ENCODE data around the gene AP3D1. TPM values are rescaled to one million over a fixed set of nuclear protein-coding genes. Genes with fewer than 3 reads are reported as not detected.

Gene AP3D1
- total and polyA plus RNA-seq, 4 donors, result 21.7 to 79.8 (median 59.6) TPM

DNA sequence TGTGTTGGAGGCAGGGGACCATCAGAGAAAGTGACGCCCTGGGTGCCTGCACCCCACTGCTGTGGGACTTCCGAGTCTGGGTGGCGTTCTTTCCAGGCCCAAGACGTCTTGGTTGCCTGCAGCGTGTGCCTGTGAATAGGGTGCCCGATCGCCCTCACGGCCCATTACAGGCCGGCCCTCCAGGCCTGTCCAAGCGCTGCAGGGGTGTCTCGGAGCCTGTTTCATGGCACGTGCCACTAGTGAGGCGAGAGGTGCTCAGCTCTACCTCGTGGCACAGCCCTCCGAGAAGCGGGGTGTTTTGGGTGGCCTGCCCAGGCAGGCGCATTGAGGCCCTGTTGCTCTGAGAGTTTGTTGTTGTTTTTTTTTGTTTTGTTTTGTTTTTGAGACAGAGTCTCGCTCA is 42.4 kb upstream of the AP3D1 start:
- TF ChIP-seq, protein P1, sequence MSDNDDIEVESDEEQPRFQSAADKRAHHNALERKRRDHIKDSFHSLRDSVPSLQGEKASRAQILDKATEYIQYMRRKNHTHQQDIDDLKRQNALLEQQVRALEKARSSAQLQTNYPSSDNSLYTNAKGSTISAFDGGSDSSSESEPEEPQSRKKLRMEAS (IDR thresholded peaks at IDR 0.05), result no peak
- no peak for TF ChIP-seq JUND (IDR thresholded peaks at IDR 0.05)
- TF ChIP-seq YY1 (IDR thresholded peaks at IDR 0.05), result no peak
- TF ChIP-seq RAD21 (IDR thresholded peaks at IDR 0.05), result no peak
- no peak for TF ChIP-seq HNF4G (IDR thresholded peaks at IDR 0.05)
- no peak for TF ChIP-seq TAF1 (conservative IDR thresholded peaks at IDR 0.05)
- no peak for TF ChIP-seq GABPA (IDR thresholded peaks at IDR 0.05 in 1 of 2, conservative IDR thresholded peaks at IDR 0.05 in 1 of 2)
- TF ChIP-seq, protein P2, sequence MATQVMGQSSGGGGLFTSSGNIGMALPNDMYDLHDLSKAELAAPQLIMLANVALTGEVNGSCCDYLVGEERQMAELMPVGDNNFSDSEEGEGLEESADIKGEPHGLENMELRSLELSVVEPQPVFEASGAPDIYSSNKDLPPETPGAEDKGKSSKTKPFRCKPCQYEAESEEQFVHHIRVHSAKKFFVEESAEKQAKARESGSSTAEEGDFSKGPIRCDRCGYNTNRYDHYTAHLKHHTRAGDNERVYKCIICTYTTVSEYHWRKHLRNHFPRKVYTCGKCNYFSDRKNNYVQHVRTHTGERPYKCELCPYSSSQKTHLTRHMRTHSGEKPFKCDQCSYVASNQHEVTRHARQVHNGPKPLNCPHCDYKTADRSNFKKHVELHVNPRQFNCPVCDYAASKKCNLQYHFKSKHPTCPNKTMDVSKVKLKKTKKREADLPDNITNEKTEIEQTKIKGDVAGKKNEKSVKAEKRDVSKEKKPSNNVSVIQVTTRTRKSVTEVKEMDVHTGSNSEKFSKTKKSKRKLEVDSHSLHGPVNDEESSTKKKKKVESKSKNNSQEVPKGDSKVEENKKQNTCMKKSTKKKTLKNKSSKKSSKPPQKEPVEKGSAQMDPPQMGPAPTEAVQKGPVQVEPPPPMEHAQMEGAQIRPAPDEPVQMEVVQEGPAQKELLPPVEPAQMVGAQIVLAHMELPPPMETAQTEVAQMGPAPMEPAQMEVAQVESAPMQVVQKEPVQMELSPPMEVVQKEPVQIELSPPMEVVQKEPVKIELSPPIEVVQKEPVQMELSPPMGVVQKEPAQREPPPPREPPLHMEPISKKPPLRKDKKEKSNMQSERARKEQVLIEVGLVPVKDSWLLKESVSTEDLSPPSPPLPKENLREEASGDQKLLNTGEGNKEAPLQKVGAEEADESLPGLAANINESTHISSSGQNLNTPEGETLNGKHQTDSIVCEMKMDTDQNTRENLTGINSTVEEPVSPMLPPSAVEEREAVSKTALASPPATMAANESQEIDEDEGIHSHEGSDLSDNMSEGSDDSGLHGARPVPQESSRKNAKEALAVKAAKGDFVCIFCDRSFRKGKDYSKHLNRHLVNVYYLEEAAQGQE (IDR thresholded peaks at IDR 0.05), result no peak
- TF ChIP-seq, protein P3, sequence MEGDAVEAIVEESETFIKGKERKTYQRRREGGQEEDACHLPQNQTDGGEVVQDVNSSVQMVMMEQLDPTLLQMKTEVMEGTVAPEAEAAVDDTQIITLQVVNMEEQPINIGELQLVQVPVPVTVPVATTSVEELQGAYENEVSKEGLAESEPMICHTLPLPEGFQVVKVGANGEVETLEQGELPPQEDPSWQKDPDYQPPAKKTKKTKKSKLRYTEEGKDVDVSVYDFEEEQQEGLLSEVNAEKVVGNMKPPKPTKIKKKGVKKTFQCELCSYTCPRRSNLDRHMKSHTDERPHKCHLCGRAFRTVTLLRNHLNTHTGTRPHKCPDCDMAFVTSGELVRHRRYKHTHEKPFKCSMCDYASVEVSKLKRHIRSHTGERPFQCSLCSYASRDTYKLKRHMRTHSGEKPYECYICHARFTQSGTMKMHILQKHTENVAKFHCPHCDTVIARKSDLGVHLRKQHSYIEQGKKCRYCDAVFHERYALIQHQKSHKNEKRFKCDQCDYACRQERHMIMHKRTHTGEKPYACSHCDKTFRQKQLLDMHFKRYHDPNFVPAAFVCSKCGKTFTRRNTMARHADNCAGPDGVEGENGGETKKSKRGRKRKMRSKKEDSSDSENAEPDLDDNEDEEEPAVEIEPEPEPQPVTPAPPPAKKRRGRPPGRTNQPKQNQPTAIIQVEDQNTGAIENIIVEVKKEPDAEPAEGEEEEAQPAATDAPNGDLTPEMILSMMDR (IDR thresholded peaks at IDR 0.05; ENCODE audit: low read depth, low read length, missing input control), result no peak
- TF ChIP-seq FOXA1 (IDR thresholded peaks at IDR 0.05), result no peak
- TF ChIP-seq, protein P4, sequence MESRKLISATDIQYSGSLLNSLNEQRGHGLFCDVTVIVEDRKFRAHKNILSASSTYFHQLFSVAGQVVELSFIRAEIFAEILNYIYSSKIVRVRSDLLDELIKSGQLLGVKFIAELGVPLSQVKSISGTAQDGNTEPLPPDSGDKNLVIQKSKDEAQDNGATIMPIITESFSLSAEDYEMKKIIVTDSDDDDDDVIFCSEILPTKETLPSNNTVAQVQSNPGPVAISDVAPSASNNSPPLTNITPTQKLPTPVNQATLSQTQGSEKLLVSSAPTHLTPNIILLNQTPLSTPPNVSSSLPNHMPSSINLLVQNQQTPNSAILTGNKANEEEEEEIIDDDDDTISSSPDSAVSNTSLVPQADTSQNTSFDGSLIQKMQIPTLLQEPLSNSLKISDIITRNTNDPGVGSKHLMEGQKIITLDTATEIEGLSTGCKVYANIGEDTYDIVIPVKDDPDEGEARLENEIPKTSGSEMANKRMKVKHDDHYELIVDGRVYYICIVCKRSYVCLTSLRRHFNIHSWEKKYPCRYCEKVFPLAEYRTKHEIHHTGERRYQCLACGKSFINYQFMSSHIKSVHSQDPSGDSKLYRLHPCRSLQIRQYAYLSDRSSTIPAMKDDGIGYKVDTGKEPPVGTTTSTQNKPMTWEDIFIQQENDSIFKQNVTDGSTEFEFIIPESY (IDR thresholded peaks at IDR 0.05), result no peak
- no peak for TF ChIP-seq EGR1 (IDR thresholded peaks at IDR 0.05; ENCODE audit: low read depth in 2 of 2)
- no peak for TF ChIP-seq RXRA (IDR thresholded peaks at IDR 0.05)
- TF ChIP-seq SP1 (IDR thresholded peaks at IDR 0.05), result no peak
- WGBS, result 97% methylated on average over 18 of the region's 18 CpGs
- H3K36me3 ChIP-seq (ENCODE audit: control insufficient read depth in 4 of 4, insufficient read depth in 3 of 4, low read depth in 1 of 4, low read length in 3 of 4), result peaks cover 8 to 63% (median 15%) of the 10 kb centered on the region in 4 donors

DNA sequence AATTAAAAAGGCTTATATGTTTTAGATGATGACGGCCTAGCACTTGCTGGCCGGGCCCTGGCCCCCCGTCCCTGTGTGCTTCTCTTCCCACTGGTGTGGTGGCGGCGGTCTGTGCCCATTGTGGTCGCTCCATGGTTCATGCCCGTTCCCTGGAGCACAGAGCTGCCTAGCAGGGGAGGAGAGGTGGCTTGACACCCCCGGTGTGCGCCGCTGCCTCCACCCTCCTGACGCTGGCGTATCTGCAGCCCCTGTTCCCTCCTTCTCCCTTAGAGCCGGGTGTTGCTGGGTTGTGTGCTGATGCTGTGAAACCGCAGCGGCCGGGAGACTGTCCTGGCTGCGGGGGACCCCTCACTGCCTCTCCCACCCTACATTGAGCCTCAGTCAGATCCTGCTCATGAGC is 41.5 kb upstream of the AP3D1 start:
- Histone ChIP-seq H3K36me3 (ENCODE audit: control insufficient read depth in 4 of 4, insufficient read depth in 3 of 4, low read depth in 1 of 4, low read length in 3 of 4) (peaks cover 6 to 60% (median 15%) of the 10 kb centered on the region in 4 donors), H3K9ac (ENCODE audit: low read depth in 1 of 2, low read length in 2 of 2) (no peak overlapping the region), H3K9me3 (ENCODE audit: control insufficient read depth in 4 of 4, low read length in 3 of 4) (no peaks in the 10 kb centered on the region), H3K27me3 (ENCODE audit: control insufficient read depth in 4 of 4, insufficient read depth in 4 of 4, low read length in 3 of 4) (no peaks in the 10 kb centered on the region), H3K27ac (ENCODE audit: low read depth in 1 of 2, low read length in 2 of 2) (no peak overlapping the region), H3K4me1 (ENCODE audit: control insufficient read depth in 4 of 4, insufficient read depth in 4 of 4, low read length in 3 of 4) (no peaks in the 10 kb centered on the region), H3K4me3 (ENCODE audit: low read depth in 1 of 3, low read length in 3 of 3) (no peak overlapping the region)
- no peak for TF ChIP-seq YY1 (IDR thresholded peaks at IDR 0.05)
- TF ChIP-seq, protein P1 (IDR thresholded peaks at IDR 0.05), result no peak
- DNase-seq (ENCODE audit: low spot score), result no peak
- 98% methylated on average over 17 of the region's 17 CpGs for WGBS

More for the DNA sequence above, 42.4 kb upstream of the AP3D1 start:
- no peak for DNase-seq (ENCODE audit: low spot score)
- Histone ChIP-seq H3K9me3 (ENCODE audit: control insufficient read depth in 4 of 4, low read length in 3 of 4) (no peaks in the 10 kb centered on the region), H3K4me1 (ENCODE audit: control insufficient read depth in 4 of 4, insufficient read depth in 4 of 4, low read length in 3 of 4) (no peaks in the 10 kb centered on the region), H3K9ac (ENCODE audit: low read depth in 1 of 2, low read length in 2 of 2) (no peak overlapping the region), H3K4me3 (ENCODE audit: low read depth in 1 of 3, low read length in 3 of 3) (no peak overlapping the region), H3K27ac (ENCODE audit: low read depth in 1 of 2, low read length in 2 of 2) (no peak overlapping the region), H3K27me3 (ENCODE audit: control insufficient read depth in 4 of 4, insufficient read depth in 4 of 4, low read length in 3 of 4) (no peaks in the 10 kb centered on the region)
